T47D (cell line): ENCODE results near the gene EOGT.

Experiments used
- DNase-seq, 2 experiments: peaks; one replicate each; pipeline versions ENCODE4 v3.0.0 to v3.0.0-alpha.2; 2011 to 2012; ENCODE audit warnings: low read depth in 1 of 2, low spot score in 1 of 2
- JUND ChIP-seq: IDR thresholded peaks from 2 replicates; pipeline ENCODE4 v1.6.1; 2012; ENCODE audit warnings: low read depth
- in situ Hi-C: cut with HindIII; loops from 2 replicates; pipeline ENCODE4 v1.10.0; 2016; ENCODE audit warnings: low sequenced_read_pairs, low pct_unique_long_range_greater_than_20kb

EOGT gene

GRCh38 chr3:69020424-69020823, 6.9 kb upstream of the EOGT start:
- no peak for TF ChIP-seq JUND

GRCh38 chr3:69016901-69017300, 3.4 kb upstream of the EOGT start:
- TF ChIP-seq JUND: no peak
- in situ Hi-C loops: no loop called here
- DNase-seq: no peak

More at GRCh38 chr3:69020424-69020823, 6.9 kb upstream of the EOGT start:
- in situ Hi-C loops: no loop called here
- DNase-seq: no peak

DNA sequence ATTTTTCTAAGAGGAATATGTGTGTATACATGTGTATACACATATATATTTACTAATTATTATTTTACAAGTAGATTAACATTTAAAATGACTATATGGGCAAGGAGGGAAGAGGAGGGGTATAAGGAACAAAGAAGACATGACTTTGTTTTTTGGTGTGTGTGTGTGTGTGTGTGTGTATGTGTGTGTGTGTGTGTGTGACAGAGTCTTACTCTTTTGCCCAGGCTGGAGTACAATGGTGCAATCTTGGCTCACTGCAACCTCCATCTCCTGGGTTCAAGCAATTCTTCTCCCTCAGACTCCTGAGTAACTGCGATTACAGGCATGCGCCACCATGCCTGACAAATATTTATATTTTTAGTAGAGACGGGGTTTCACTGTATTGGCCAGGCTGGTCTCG, 2.6 kb upstream of the EOGT start:
- no peak for DNase-seq
- no peak for TF ChIP-seq JUND
- in situ Hi-C loops: no loop called here

- DNase-seq: no peak
- in situ Hi-C loops: no loop called here
- TF ChIP-seq JUND: no peak
Observed at GRCh38 chr3:69014022-69014580, 617 bp upstream of the EOGT start.

GRCh38 chr3:69012800-69013252, 658 bp downstream of the EOGT start:
- no peak for TF ChIP-seq JUND
- DNase-seq: peak; percentile 23 to 35
- in situ Hi-C loops: no loop called here

GRCh38 chr3:69012100-69012799, 1.2 kb downstream of the EOGT start:
- in situ Hi-C loops: no loop called here
- DNase-seq: no peak

GRCh38 chr3:69011096-69011730, 2.3 kb downstream of the EOGT start:
- in situ Hi-C loops: no loop called here

More at GRCh38 chr3:69012100-69012799, 1.2 kb downstream of the EOGT start:
- TF ChIP-seq JUND: no peak

DNA sequence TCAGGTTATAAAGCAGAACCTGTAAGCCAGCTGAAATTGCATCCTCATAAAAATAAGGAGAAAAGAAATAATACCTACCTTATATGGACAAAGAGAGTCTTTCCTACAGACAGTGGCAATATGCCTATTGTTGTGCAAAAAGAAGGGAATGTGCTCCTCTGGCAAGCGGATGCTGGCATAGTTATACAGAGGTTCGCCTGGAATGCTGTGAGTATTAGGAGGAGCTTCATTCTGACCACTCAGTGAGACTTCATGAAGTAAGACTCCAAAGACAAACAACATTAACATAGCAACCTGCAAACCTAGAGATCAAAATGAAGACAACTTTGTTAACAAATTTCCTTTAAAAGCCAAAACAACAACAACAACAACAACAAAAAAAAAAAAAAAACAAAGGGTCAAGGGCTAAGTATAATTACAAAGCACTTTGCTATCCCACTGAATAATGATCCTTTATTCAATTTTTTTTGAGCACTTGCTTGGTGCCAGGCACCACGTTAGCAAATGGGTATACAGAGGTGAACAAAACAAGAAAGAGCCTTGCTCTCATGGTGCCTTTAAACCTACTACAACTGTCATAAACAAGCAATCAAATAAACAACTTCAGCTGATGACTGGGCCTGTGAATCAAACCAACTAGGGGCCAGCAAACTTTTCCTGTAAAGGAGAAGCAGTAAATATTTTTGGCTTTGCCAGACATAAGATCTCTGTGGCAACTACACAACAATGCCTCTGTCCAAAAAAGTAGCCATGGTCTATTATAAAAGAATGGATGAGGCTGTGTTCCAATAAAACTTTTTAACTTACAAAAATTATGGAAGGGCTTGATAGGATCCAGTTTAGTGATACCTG, 3.7 kb downstream of the EOGT start:
- in situ Hi-C loops: no loop called here
- no peak for DNase-seq

More at GRCh38 chr3:69011096-69011730, 2.3 kb downstream of the EOGT start:
- TF ChIP-seq JUND: no peak
- no peak for DNase-seq

GRCh38 chr3:69008980-69009379, 4.5 kb downstream of the EOGT start:
- in situ Hi-C loops: no loop called here
- no peak for TF ChIP-seq JUND
- DNase-seq: no peak

More for the DNA sequence above, 3.7 kb downstream of the EOGT start:
- no peak for TF ChIP-seq JUND

GRCh38 chr3:69005791-69006482, 7.5 kb downstream of the EOGT start:
- in situ Hi-C loops: no loop called here
- DNase-seq: no peak
- TF ChIP-seq JUND: no peak

DNA sequence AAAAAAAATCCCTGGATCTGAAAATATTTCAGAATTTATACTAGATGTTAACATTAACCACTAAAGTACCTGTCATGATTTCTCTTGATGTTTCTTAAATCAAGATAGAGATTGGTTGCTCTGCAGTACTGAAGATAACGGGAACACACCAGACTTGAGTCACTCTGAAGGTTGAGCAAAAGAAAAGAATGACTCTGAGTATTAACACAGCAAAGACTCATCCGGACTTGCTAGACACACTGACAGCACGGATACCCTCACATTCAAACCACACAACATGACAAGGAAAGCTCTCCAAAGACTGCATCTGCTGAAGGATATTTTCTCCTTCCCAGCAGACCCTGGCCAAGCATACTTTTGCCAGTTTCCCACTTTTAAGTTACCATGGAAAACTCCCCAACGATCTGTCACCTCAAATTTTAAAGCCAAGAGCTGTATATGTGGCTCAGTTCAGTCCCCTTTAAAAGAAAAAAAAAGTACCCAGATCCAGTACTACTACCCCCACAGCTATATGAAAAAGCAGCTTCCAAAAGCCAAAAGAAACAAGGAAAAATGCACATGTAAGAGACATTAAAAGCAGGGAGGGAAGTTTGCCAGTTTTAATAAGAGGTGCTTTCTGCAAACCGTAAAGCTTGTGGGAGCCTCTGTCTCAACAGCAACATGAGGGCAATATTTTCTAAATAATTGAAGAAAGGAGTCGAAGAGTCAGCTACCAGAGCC, 8.3 kb downstream of the EOGT start:
- in situ Hi-C loops: no loop called here
- TF ChIP-seq JUND: no peak
- no peak for DNase-seq
